Fibroblast of skin of scalp (primary cell): Measurements from ENCODE around the gene LRMDA.
"Not testable (repeated sequence)": the region's sequence is repeated elsewhere in the genome, so short reads cannot be mapped to it uniquely, and the experiment has no call there.

ENCODE experiments used
- DNase-seq: peaks from one replicate; pipeline ENCODE4 v3.0.0-alpha.2; 2013

LRMDA gene

GRCh38 chr10:76479103-76479790 lies 1047.8 kb downstream of the LRMDA start:
- DNase-seq = no peak

DNA sequence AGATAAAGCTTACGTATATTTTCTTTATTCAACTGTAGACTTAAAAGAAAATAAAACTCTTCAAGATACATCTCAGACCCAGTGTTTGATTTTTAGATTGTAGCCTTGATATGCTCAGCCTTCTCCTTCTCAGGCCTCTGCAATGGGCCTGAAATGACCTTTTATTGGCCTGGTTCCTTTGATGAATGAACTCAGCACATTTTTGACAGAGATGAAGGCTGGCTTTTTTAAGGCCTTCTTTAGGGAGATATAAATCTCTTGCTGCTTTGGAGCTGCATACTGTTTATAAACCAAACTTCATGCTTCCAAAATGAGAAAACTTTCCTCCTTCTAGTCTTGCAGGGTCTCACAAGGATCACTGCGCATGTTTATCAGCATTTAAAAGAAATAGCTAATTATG lies 1049.8 kb downstream of the LRMDA start:
- DNase-seq = no peak

DNA sequence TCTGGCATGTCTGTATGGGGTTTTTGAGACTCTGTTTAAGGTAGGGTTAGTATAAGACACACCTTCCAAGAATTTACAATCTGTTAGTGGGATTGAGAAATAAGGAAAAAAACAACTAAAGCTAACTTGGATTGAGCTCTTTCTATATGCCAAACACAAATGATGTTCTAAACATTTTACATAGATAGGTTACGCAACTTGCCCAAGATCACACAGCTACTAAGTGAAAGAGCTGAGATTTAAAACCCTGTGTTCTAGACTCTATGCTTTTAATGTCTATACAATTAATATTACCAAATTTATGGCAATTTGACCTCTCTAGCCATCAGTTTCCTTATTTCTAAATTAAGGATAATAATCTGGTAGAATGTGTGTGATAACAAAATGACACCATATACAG lies 1056.2 kb downstream of the LRMDA start:
- DNase-seq = no peak

- DNase-seq = no peak
Measured at GRCh38 chr10:76488602-76489001, 1057.2 kb downstream of the LRMDA start.

GRCh38 chr10:76491216-76491615 lies 1059.8 kb downstream of the LRMDA start:
- DNase-seq = peak; percentile 46

- peak; percentile 97 for DNase-seq
Measured at GRCh38 chr10:76492026-76492425, 1060.6 kb downstream of the LRMDA start.

- no peak for DNase-seq
Measured at GRCh38 chr10:76492678-76493472, 1061.5 kb downstream of the LRMDA start.

- DNase-seq = peak; percentile 23
Measured at GRCh38 chr10:76497666-76498065, 1066.2 kb downstream of the LRMDA start.

DNA sequence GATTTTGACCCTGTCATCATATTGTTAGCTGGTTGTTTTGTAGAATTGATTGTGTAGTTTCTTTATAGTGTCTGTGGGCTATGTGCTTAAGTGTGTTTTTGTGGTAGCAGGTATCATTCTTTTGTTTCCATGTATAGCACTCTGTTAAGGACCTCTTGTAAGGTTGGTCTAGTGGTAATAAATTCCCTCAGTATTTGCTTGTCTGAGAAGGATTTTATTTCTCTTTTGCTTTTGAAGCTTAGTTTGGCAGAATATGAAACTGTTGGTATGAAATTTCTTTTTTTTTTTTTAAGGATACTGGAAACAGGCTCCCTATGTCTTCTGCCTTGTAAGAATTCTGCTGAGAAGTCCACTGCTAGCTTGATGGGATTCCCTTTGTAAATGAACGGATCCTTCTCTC lies 1073.4 kb downstream of the LRMDA start:
- no peak for DNase-seq

DNA sequence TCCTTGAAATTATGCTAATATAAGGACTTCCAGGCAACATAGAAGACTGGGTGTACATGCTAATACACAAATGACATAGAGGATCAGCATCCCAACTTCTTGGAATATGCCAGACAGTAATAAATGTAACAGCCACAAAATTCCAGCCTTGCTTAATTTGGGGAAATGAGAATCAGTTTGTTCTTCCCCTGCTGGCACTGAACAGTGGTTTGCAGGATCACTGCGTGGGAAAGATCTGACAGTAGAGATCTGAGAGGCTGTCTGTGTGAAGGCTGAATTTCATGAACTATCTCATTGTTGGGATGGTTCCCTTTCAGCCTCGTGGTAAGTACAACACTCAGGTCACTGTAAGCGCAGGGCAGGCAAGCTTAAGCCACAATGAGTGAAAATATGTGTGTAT lies 1078.0 kb downstream of the LRMDA start:
- DNase-seq = peak; percentile 37

GRCh38 chr10:76514321-76514720 lies 1082.9 kb downstream of the LRMDA start:
- no peak for DNase-seq

GRCh38 chr10:76514869-76515268 lies 1083.4 kb downstream of the LRMDA start:
- DNase-seq = no peak

- no peak for DNase-seq
Measured at GRCh38 chr10:76522547-76522946, 1091.1 kb downstream of the LRMDA start.

DNA sequence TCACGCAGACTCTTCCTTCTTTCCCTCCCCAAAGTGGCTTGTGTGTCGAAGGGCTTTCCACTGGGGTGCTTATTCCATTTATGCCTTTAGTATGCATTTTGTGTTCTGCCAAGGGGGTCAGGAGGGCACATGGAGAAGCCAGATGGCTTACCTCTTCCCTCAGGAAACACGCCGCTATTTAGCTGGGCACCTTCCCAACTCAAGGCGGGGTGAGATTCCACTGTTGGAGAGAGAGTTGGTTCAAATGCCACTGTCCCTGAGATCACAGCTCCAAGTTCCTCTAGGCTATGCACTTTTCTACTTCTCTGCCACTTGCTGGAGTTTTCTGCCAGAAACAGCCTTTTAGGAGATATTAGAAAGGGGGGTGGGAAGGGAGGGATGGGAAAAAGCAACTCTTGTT lies 1091.8 kb downstream of the LRMDA start:
- DNase-seq = no peak

GRCh38 chr10:76523791-76524351 lies 1092.4 kb downstream of the LRMDA start:
- DNase-seq = no peak

DNA sequence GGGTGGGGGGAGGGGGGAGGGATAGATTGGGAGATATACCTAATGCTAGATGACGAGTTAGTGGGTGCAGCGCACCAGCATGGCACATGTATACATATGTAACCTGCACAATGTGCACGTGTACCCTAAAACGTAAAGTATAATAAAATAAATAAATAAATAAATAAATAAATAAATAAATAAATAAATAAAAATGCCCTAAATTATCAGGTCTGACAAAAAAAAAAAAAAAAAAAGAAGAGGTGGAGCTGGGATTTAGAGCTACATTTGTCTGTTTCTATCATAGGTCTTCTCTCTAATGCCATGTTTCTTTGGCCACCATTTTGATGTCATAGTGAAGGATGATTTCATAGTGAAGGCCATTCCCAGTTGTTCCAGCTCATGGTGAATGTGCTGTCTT lies 1095.4 kb downstream of the LRMDA start:
- not testable (repeated sequence) for DNase-seq

- DNase-seq = no peak
Measured at GRCh38 chr10:76540331-76540730, 1108.9 kb downstream of the LRMDA start.

GRCh38 chr10:76540786-76541185 lies 1109.4 kb downstream of the LRMDA start:
- no peak for DNase-seq

- no peak for DNase-seq
Measured at GRCh38 chr10:76541852-76542251, 1110.4 kb downstream of the LRMDA start.

- no peak for DNase-seq
Measured at GRCh38 chr10:76542307-76542930, 1111.0 kb downstream of the LRMDA start.

GRCh38 chr10:76543655-76544054 lies 1112.2 kb downstream of the LRMDA start:
- peak; percentile 73 for DNase-seq

GRCh38 chr10:76544789-76545188 lies 1113.4 kb downstream of the LRMDA start:
- no peak for DNase-seq

DNA sequence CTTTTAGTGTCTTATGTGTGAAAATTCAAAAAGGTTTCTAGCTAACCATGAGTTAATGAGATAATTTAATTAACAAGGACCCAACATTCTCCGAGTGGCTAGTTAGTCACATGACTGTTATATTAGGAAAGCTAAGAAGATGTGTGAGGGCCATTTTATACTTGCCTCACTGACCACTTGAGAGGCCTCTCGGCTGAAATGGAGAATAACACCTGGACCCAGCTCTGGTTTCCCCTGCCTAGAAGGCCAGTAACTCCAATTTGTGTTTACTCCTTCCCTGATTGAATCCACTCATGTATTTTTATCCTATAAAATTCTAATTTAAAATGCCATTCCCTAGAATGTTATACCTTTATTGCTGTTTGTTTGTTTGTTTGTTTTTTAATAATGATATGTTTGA lies 1115.0 kb downstream of the LRMDA start:
- DNase-seq = no peak
